ENCODE data around the gene PORCN.
A peak's percentile ranks its signal among the peaks of the same experiment; 100 is the strongest.

The PORCN gene

GRCh38 chrX:48508400-48509244 is at the start of gene PORCN:
PORCN (plus strand) TSS chrX:48508992; CDS start chrX:48509821, 829 bp downstream.
- no peak for DNase-seq (ENCODE audit: low read depth in 2 of 2)

DNA sequence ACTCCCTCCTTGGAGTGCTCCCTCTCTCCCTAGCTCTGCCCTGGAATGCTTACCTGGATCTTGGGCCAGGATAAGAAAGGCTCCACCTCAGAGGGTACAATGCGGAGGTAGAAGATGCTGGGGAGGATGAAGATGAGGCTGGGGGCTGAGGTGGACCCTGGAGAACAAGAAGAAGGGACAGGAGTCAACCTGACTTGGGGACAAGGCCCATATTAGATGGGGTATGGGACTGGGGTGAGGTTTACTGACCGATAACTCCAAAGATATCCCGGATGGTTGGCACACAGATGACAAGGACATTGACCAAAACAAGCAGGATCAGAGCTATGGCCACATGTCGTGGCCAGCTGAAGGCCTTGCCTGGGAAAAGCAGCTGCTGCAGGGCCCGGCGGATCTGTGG is 49.3 kb upstream of the PORCN start:
- DNase-seq (ENCODE audit: low read depth in 2 of 2) = no peak

DNA sequence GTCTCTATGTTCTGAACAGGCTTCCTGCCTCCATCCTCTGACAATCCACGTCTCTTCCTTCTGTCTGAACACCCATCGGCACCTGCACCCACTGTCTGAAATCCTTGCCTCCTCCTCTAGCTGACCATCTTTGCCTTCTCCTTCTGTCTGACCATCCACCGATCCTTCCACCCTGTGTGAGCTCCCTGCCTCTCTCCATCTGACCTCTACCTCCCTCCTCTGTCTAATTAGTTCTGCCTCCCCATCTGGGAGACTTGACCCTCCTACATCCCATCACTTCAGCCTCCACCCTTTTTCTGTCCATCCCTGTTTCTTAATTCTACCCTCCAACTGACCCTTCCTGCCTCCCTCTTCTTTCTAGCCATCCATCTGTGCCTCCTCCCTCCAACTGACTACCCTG is 48.8 kb upstream of the PORCN start:
- no peak for DNase-seq (ENCODE audit: low read depth in 2 of 2)

DNA sequence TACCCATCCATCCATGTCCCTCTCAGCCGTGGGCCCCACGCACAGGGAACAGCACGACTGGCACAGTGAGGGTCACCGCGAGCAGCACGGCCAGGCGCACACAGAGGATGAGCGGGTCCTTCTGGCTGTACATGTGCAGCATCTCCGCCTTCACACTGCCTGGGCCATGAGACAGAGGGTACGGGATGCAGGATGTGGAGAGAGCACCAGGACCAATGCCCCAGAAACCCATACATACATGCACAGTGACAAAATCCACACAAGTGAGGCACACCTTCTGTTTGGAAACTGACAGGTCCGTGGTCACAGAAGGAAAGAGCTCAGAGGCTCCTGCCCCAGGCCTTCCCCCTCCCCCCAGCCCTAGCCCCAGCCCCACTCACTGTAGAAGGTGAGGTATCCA is 48.2 kb upstream of the PORCN start:
- DNase-seq (ENCODE audit: low read depth in 2 of 2) = no peak

- DNase-seq (ENCODE audit: low read depth in 2 of 2) = no peak
Measured at GRCh38 chrX:48461830-48462229, 47.0 kb upstream of the PORCN start.

GRCh38 chrX:48465336-48465933 is 43.4 kb upstream of the PORCN start:
- DNase-seq (ENCODE audit: low read depth in 2 of 2) = peak; percentile 78 to 88

GRCh38 chrX:48466696-48467095 is 42.1 kb upstream of the PORCN start:
- no peak for DNase-seq (ENCODE audit: low read depth in 2 of 2)

DNA sequence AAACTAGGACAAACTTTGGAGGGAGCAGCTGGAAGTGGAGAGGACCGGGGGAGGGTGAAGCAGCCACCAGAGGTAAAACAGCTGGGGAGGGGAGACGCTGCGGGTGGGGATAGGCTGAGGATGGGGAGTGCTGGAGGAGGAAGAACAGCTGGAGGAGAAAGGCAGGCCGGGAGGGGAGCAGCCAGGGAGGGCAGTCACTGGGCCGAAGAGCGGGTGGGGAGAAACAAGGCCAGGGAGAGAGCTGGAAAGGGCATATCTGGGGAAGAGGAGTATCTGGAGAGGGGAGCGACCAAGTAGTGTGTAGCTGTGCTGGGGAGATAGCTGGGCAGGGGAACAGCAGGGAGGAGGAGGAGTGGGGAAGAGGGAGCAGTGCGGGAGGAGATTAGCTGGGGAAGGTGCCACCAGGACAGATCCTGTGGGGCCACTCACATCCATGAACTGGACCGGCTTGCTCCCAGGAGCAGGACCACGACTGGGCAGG is 41.5 kb upstream of the PORCN start:
- DNase-seq (ENCODE audit: low read depth in 2 of 2) = no peak

DNA sequence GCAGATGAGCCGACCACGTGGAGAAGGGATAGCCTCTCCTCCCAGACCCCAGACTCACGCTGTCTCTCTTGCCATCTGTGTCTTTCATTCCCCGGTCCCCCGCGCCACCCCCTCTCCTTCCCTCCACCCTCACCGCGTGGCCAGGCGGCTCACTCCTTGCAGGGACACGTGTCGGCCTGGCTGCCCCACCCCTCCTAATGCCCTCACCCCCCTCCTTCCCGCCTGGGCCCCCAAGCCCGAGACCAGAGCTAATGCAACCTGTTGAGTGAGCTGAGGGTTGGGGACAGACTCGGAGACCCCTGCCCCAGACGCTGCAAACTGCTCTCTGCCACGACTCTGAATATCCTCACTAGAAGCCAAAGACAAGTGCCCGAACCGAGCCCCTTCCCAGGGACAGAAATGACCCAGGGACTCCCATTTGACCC is 40.5 kb upstream of the PORCN start:
- DNase-seq (ENCODE audit: low read depth in 2 of 2) = no peak

DNA sequence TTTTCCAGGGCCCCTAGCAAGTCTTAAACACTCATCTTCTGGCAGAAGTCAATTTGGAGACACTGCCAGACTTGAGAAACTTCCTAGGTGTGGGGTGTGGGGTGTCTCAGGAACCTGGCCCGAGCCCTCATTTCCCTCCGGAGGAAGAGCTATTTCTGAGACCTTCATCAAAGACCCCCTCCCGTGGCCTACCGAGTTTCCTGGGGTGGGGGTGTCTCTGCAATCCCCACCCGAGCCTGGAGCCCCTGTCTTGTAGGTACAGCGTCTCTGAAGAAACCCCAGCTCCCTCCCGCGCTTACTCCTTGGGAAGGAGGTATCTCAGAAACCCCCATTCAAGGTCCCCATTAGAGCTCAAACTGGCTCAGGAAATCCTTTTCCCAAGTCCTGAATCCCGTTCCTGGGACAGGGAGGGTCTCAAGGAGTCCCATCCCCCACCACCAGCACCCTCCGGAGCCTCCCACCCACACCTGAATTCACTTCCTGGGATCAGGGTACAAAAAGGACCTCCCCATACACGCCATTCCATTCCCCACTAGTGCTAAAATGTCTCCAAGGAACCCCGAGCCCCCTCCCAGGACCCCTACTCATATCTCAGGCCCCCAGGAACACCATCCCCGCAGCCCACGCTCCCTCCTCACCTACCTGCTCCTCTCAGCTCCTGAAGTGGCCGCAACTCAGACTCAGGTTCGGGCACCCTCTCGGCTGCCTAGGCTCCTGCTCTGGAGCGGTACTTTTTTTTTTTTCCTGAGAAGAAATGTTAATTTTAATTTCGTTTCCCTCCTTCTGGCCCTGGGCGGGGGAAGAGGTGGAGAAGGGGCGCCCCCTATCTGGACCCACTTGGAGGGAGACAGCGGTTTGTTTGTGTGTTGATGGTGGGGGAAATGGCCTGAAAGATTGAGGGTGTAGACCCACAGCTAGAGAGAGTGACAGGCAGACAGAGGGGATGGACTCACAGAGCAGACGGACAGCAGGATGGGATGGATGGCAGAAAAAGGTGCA is 39.8 kb upstream of the PORCN start:
- DNase-seq (ENCODE audit: low read depth in 2 of 2) = no peak

GRCh38 chrX:48470110-48470832 is 38.5 kb upstream of the PORCN start, which contains the start of gene SLC38A5:
SLC38A5 (minus strand) TSS chrX:48470260; CDS start chrX:48467924, 2,336 bp downstream.
- DNase-seq (ENCODE audit: low read depth in 2 of 2) = no peak

DNA sequence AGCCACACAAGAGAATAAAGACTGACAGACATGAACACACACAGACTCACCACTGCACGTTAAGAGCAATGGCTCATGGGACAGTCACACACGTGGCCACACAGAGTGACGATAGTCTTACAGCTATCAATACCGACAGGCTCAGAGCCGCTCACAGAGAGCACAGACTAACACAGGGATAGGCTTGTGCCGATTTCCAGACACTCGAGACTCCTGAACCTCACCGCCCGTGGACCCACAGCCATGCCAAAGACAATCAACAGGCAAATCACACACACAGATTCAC is 38.0 kb upstream of the PORCN start:
- DNase-seq (ENCODE audit: low read depth in 2 of 2) = no peak

GRCh38 chrX:48471504-48471903 is 37.3 kb upstream of the PORCN start:
- DNase-seq (ENCODE audit: low read depth in 2 of 2) = no peak

DNA sequence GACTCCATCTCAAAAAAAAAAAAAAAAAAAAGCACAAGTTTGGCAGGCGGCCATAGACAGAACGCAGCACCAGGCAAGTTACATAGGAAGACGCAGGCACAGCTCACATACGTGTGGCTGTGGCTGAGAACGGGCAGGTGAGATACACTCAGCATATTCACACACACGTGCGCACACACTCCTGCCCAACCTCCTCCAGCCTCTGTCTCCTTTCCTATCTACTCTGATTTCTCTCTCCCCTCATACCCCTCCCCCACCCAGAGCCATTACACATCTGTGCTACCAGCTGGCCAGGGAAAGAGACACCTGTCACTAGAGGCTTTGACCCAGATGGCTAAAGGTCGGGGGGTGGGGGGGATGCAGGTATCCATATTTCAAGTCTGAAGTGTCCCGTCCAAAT is 36.6 kb upstream of the PORCN start:
- DNase-seq (ENCODE audit: low read depth in 2 of 2) = no peak

DNA sequence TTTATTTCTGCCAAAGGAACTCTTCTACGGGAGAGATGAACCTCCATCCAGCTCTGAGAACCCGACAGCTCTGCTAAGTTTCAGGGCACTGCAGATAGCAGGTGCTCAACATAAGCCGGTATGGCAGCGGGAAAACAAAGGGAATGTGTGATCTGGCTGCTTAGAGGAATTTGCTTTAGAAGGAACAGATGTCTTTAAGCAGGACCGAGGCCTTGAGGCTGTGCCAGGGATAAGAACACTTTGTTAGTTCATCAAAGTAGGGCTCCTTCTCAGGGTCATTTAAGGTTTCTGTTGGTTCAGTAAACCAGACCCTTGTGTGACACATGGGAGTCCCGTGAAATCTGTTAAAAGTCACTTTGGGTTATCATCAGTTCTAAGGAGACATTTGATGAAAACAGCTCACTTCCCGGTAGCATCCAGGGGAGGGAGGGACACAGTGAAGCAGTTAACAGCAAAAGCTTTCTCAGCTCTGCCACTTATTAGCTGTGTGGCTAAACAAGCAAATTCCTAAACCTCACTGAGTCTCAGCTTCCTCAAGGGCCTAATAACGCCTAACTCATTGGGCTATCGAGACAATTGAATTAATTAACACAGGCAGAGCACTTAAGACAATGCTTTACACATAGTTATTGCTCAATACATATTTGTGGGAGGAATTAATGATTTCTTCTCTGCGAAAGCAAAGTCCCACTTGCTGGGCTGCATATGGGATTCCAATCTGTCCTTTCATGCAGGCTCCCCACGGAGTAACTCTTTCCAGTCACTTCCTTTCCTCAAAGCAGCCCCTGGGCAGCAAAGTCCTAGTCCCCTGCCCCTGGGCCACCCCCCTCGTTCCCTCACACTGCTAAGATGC is 35.7 kb upstream of the PORCN start:
- DNase-seq (ENCODE audit: low read depth in 2 of 2) = no peak

GRCh38 chrX:48473704-48473990 is 35.1 kb upstream of the PORCN start:
- DNase-seq (ENCODE audit: low read depth in 2 of 2) = no peak

GRCh38 chrX:48474127-48474526 is 34.7 kb upstream of the PORCN start:
- DNase-seq (ENCODE audit: low read depth in 2 of 2) = no peak

- DNase-seq (ENCODE audit: low read depth in 2 of 2) = no peak
Measured at GRCh38 chrX:48474581-48474980, 34.2 kb upstream of the PORCN start.

- DNase-seq (ENCODE audit: low read depth in 2 of 2) = no peak
Measured at GRCh38 chrX:48475296-48475695, 33.5 kb upstream of the PORCN start.

GRCh38 chrX:48475774-48476577 is 32.8 kb upstream of the PORCN start, which contains the start of gene FTSJ1:
FTSJ1 (plus strand) TSS chrX:48476199; CDS start chrX:48478048, 1,849 bp downstream.
- peak; percentile 75 to 81 for DNase-seq (ENCODE audit: low read depth in 2 of 2)
